Nephron (organoid): ENCODE measurements around the gene FOXK1.
A peak's percentile ranks its signal among the peaks of the same experiment; 100 is the strongest.
"Not testable (repeated sequence)": the region's sequence is repeated elsewhere in the genome, so short reads cannot be mapped to it uniquely, and the experiment has no call there.

ENCODE experiments used
- H3K27ac Mint-ChIP-seq, 3 experiments: 2 replicates each; pipeline ENCODE4 v1.8.0; 2020; ENCODE audit warnings: mixed read lengths in 3 of 3, mild to moderate bottlenecking in 2 of 3, moderate library complexity in 1 of 3
- H3K27me3 Mint-ChIP-seq: 2 replicates; pipeline ENCODE4 v1.8.0; 2021; ENCODE audit warnings: low read depth, mild to moderate bottlenecking, moderate library complexity, mixed read lengths
- H3K36me3 Mint-ChIP-seq: 2 replicates; pipeline ENCODE4 v1.8.0; 2020; ENCODE audit warnings: low read depth, mixed read lengths
- H3K4me1 Mint-ChIP-seq: 2 replicates; pipeline ENCODE4 v1.8.0; 2020; ENCODE audit warnings: mixed read lengths
- H3K4me3 Mint-ChIP-seq, 3 experiments: 2 replicates each; pipeline ENCODE4 v1.8.0; 2020; ENCODE audit warnings: mild to moderate bottlenecking in 3 of 3, mixed read lengths in 3 of 3, moderate library complexity in 2 of 3
- H3K9me3 Mint-ChIP-seq: 2 replicates; pipeline ENCODE4 v1.8.0; 2020; ENCODE audit warnings: mixed read lengths
- CTCF ChIP-seq, 3 experiments: fragments of 200-600 bp; sonication (generic); IDR thresholded peaks; one replicate each; pipeline ENCODE4 v1.5.0; 2021; ENCODE audit warnings: antibody characterized with exemption in 3 of 3; ENCODE audit not compliant: unreplicated experiment in 3 of 3

FOXK1 gene

GRCh38 chr7:4670791-4671190 lies 11.3 kb upstream of the FOXK1 start:
- Mint-ChIP-seq H3K27ac (no peak overlapping the region), H3K9me3 (peaks cover 9% of the 10 kb centered on the region), H3K27me3 (no peaks in the 10 kb centered on the region), H3K4me1 (peaks cover 5% of the 10 kb centered on the region), H3K36me3 (no peaks in the 10 kb centered on the region), H3K4me3 (no peak overlapping the region)
- no peak for TF ChIP-seq CTCF (IDR thresholded peaks at IDR 0.05; ENCODE audit: unreplicated experiment in 3 of 3)

DNA sequence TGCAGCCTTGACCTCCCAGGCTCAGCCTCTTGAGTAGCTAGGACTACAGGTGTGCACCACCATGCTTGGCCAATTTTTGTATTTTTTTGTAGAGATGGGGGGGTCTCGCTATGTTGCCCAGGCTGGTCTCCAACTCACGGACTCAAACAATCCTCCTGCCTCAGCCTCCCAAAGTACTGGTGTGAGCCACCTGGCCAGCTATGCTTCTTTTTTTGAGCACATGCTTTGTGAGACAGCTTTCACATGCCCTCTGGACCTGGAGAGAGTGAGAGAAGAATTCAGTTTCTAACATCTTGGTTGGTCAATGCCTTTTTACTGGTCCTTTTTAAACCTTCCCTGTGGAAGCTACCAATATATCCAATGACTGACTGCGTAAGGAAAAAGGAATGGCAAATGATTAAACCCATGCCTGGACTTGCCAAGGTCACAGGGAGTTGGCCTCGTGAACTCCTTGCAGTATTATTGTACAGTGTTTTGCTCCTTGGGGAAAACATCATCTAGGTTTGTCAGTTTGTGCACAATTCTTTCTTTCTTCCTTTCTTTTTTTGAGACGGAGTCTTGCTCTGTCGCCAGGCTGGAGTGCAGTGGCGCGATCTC lies 6.2 kb upstream of the FOXK1 start:
- Mint-ChIP-seq H3K4me3 (no peak overlapping the region), H3K36me3 (peaks cover 3% of the 10 kb centered on the region), H3K27me3 (peaks cover 4% of the 10 kb centered on the region), H3K9me3 (peaks cover 11% of the 10 kb centered on the region), H3K4me1 (no peaks in the 10 kb centered on the region), H3K27ac (no peak overlapping the region)
- TF ChIP-seq CTCF (IDR thresholded peaks at IDR 0.05; ENCODE audit: unreplicated experiment in 3 of 3): no peak

DNA sequence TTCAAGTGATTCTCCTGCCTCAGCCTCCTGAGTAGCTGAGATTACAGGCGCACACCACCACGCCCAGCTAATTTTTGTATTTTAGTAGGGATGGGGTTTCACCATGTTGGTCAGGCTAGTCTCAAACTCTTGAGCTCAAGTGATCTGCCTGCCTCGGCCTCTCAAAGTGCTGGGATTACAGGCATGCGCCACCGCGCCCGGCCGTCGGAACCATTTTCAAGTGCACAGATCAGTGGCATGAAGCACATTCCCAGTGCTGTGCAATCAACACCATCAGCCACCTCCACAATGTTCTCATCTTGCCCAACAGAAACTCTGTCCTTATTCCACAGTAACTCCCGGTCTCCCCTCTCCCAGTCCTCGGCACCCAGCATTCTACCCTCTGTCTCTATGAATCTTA lies 4.6 kb upstream of the FOXK1 start:
- H3K4me1 Mint-ChIP-seq, H3K4me3 Mint-ChIP-seq, H3K27me3 Mint-ChIP-seq, H3K36me3 Mint-ChIP-seq, H3K9me3 Mint-ChIP-seq, H3K27ac Mint-ChIP-seq: not testable (repeated sequence)

GRCh38 chr7:4681218-4681851 lies 760 bp upstream of the FOXK1 start:
- peaks cover 8% of the 10 kb centered on the region for H3K36me3 Mint-ChIP-seq
- peak overlapping the region; percentile 82 to 93 (median 84) for H3K27ac Mint-ChIP-seq
- peak overlapping the region; percentile 82 to 91 (median 88) for H3K4me3 Mint-ChIP-seq
- peaks cover 18% of the 10 kb centered on the region for H3K4me1 Mint-ChIP-seq
- H3K9me3 Mint-ChIP-seq: peaks cover 4% of the 10 kb centered on the region
- H3K27me3 Mint-ChIP-seq: peaks cover 8% of the 10 kb centered on the region
- TF ChIP-seq CTCF (IDR thresholded peaks at IDR 0.05; ENCODE audit: unreplicated experiment in 3 of 3): no peak

DNA sequence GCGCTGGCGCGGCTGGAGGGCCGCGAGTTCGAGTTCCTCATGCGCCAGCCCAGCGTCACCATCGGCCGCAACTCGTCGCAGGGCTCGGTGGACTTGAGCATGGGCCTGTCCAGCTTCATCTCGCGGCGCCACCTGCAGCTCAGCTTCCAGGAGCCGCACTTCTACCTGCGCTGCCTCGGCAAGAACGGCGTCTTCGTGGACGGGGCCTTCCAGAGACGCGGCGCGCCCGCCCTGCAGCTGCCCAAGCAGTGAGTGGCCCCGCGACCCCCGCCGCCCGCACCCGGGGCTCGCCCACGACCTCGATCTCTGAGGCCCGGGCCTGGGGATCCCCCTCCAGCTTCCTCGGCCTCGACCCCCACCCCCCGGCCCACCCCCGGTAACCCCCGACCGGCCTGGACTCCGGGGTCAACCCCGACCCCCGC lies 537 bp downstream of the FOXK1 start:
- Mint-ChIP-seq H3K27me3 (peaks cover 8% of the 10 kb centered on the region), H3K9me3 (peaks cover 3% of the 10 kb centered on the region), H3K4me1 (peaks cover 25% of the 10 kb centered on the region), H3K4me3 (peak overlapping the region; percentile 76 to 98 (median 94)), H3K27ac (no peak overlapping the region), H3K36me3 (peaks cover 7% of the 10 kb centered on the region)
- TF ChIP-seq CTCF (IDR thresholded peaks at IDR 0.05; ENCODE audit: unreplicated experiment in 3 of 3): no peak

DNA sequence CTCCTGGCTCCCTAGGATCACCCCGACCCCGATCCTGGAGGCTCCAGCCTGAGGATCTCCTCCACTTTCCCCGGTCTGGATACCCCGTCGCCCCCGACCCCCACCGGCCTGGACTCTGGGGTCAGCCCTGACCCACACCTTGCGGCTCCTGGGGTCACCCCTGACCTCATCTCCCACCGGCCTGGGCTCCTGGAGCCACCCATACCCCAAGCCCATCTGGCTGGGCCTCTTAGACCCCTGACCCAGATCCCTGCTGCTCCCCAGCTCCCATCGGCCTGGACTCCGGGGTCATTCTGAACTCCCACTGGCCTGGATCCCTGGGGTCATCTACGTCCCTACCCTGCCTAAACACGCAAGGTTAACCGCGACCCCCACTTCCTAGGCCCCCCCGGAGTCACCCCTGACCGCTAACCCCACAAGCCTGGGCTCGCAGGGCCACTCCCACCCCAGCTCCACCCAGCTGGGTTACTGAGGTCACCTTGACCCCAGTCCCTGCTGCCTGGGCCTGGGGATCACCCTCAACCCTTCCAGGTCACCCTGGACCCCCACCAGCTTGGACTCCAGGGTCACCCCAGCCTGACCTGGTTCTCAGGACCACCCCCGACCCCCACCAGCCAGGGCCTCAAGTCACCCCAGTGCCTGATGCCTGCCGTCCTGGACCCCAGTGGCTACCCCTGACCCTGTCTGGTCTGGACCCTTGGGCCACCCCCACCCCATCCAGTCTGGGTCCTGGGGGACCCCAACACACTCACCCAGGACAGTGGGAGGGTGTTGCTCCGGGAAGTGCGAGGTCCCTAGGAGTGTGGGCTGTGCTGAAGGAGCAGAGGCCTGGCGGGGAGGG lies 1.2 kb downstream of the FOXK1 start:
- Mint-ChIP-seq H3K4me3 (peak overlapping the region; percentile 94 to 99 (median 98)), H3K27me3 (peaks cover 8% of the 10 kb centered on the region), H3K36me3 (peaks cover 8% of the 10 kb centered on the region), H3K4me1 (peaks cover 30% of the 10 kb centered on the region), H3K27ac (peak overlapping the region; percentile 98 to 99 (median 98)), H3K9me3 (no peaks in the 10 kb centered on the region)
- TF ChIP-seq CTCF (IDR thresholded peaks at IDR 0.05; ENCODE audit: unreplicated experiment in 3 of 3): no peak
